HG03432 (cell line): Measurements from ENCODE around the gene OR10P1.
"Not testable (repeated sequence)": the region's sequence is repeated elsewhere in the genome, so short reads cannot be mapped to it uniquely, and the experiment has no call there.

Source experiments
- ATAC-seq: cut with Tn5 transposase; IDR thresholded peaks from one replicate; pipeline ENCODE4 v1.9.1; 2021; ENCODE audit warnings: mild to moderate bottlenecking, moderate library complexity; ENCODE audit not compliant: unreplicated experiment

OR10P1 gene

GRCh38 chr12:55650620-55651298, 14.1 kb downstream of the OR10P1 start:
- ATAC-seq: not testable (repeated sequence)

DNA sequence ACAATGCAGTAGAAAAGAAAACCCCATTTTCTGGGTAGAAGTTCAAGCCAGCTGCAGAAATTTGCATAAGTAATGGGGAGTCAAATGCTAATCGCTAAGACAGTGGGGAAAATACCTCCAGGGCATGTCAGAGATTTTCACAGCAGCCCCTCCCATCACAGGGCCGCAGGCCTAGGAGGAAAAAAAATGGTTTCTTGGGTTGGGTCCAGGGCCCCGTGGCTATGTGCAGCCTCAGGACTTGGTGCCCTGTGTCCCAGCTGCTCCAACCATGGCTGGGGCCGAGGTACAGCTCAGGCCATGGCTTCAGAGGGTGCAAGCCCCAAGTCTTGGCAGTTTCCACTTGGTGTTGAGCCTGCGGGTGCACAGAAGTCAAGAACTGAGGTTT, 14.6 kb downstream of the OR10P1 start:
- ATAC-seq: no peak

DNA sequence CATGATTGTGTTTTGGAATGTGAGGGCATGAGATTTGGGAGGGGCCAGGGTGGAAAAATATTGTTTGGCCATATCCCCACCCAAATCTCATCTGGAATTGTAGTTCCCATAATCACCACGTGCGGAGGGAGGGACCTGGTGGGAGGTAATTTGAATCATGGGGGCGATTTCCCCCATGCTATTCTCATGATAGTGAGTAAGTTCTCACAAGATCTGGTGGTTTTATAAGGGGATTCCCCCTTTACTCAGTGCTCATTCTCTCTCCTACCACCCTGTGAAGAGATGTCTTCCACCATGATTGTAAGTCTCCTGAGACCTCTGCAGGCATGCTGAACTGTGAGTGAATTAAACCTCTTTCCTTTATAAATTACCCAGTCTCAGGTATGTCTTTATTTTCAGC, 15.7 kb downstream of the OR10P1 start:
- no peak for ATAC-seq

GRCh38 chr12:55653031-55653430, 16.3 kb downstream of the OR10P1 start:
- no peak for ATAC-seq

GRCh38 chr12:55654511-55655214, 18.0 kb downstream of the OR10P1 start:
- no peak for ATAC-seq

- no peak for ATAC-seq
Measured at GRCh38 chr12:55657212-55657611, 20.5 kb downstream of the OR10P1 start.

GRCh38 chr12:55658212-55658611, 21.5 kb downstream of the OR10P1 start:
- ATAC-seq: no peak

DNA sequence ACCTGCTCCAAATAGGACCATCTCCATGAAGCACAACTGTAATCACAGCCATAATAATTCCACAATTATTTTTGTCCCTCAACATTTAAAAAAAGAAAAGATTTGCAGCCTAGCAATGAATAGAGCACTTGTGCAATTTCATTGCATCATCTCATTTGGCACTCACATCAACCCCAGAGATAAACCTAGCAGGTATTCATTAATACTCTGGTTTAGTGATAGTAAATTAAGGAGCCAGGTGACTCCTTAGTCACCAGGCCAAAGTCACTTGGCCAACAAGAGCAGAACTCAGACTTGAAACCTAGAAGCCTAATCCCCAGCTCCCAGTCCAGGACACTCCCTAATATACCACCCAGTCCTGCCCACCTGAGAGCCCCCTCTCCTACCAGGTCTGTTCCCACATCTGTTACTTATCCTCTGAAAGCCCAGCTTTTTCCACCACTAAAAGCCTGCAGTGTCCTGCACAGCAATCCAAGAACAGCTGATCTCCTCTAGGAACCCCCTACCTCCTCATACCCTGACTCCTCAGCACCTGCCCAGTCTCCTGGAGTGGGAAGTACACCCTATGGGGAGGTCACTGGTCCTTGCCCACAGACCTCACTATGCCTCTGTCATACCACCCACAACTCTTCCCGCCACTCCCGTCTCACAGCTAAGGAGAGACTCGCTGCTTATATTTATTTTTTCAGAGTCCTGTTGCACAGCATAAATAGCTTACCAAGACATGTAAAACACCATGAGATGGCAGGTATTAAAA, 22.1 kb downstream of the OR10P1 start:
- no peak for ATAC-seq

- ATAC-seq: peak; percentile 51
Measured at GRCh38 chr12:55659486-55660385, 23.0 kb downstream of the OR10P1 start.

- ATAC-seq: no peak
Measured at GRCh38 chr12:55663391-55663790, 26.7 kb downstream of the OR10P1 start.

DNA sequence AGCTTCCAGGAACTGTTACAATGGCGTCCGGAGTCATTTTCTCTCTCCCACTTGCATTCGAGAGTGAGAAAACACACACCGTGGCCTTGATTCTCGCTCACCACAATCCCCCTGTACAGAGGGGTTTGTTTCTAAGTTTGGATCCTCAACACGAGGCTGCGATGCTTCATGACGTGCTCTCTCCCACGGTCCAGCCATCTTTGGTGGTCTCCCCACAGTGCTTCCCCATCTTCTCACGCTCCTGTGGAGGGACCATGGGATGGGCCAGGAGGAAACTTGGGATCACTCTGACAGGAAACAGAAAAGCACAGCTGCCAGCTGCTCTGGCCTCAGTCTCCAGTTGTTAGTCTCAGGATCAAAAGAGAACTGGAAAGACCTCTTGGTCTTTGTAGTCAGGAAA, 28.1 kb downstream of the OR10P1 start:
- no peak for ATAC-seq

GRCh38 chr12:55666508-55666907, 29.8 kb downstream of the OR10P1 start:
- no peak for ATAC-seq

GRCh38 chr12:55670276-55670675, 33.6 kb downstream of the OR10P1 start:
- no peak for ATAC-seq

DNA sequence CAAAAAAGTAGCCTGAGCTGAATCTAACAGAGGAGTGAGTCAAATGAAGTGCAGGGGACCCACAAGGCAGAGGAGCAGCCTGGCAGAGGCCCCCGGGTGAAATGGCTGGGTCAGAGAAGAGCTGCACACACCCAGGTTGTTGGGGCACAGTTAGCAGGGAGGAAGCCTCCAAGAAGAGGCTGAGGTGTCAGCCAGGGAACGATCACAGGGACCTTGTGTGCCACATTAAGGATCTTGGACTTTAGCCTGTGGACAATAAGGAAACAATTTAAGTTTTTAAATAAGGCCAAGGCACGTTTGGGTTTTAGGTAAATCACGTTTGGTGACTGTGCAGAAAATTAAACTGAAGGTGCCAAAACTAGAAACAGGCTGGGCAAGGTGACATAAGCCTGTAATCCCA, 35.1 kb downstream of the OR10P1 start:
- no peak for ATAC-seq

GRCh38 chr12:55673638-55674037, 36.9 kb downstream of the OR10P1 start:
- peak; percentile 99 for ATAC-seq

- ATAC-seq: no peak
Measured at GRCh38 chr12:55675666-55676065, 39.0 kb downstream of the OR10P1 start.

DNA sequence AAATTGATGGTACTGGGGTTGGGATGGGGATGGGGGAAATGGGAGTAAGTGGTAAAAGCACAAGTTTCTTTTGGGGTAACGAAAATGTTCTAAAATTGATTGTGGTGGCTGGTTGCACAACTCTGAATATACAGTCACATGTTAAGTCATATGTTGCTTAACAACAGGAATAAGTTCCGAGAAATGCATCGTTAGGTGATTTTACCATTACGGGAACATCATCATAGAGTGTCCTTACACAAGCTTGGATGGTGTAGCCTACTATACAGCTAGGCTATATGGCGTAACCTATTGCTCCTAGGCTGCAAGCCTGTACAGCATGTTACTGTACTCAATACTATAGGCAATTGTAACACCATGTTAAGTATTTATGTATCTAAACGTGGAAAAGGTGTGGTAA, 40.0 kb downstream of the OR10P1 start:
- ATAC-seq: no peak

DNA sequence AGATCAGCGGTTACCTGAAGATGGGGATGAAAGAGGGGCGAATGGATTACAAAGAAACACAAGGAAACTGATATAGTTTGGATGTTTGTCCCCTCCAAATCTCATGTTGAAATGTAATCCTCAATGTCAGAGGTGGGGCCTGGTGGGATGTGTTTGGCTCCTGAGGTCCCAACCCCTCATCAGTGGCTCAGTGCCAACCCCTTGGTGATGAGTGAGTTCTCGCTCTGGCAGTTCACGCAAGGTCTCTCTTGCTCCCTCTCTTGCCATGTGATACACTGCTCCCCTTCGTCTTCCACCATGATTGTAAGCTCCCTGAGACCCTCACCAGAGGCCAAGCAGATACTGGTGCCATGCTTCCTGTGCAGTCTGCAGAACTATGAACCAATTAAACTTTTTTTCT, 43.0 kb downstream of the OR10P1 start:
- no peak for ATAC-seq

- ATAC-seq: no peak
Measured at GRCh38 chr12:55681142-55682077, 44.7 kb downstream of the OR10P1 start.
